Esophagus squamous epithelium (tissue), 5 donors: Measurements from ENCODE around the gene IFI27L2. TPM values are rescaled to one million over a fixed set of nuclear protein-coding genes. Genes with fewer than 3 reads are reported as not detected.

Experiments used
- DNase-seq: peaks from one replicate; lab custom pipeline; 2025; lab: John Stamatoyannopoulos, UW
- H3K27ac ChIP-seq, 4 donors: fragments of 200-600 bp; sonication (generic); one replicate each; pipeline ENCODE4 v1.5.1; 2016 to 2019; ENCODE audit warnings: mild to moderate bottlenecking in 1 of 4
- H3K27me3 ChIP-seq, 4 donors: fragments of 200-600 bp; sonication (generic); 1 replicate in 3 of 4; 2 replicates in 1 of 4; pipeline versions ENCODE4 v1.5.1 to v1.6.0; 2017 to 2021; ENCODE audit warnings: antibody characterized with exemption in 1 of 4
- H3K36me3 ChIP-seq, 3 donors: fragments of 200-600 bp; sonication (generic); one replicate each; pipeline ENCODE4 v1.5.1; 2016 to 2019
- H3K4me1 ChIP-seq, 3 donors: fragments of 200-600 bp; sonication (generic); one replicate each; pipeline ENCODE4 v1.5.1; 2017 to 2019
- H3K4me3 ChIP-seq, 4 donors: fragments of 200-600 bp; sonication (generic); 1 replicate in 3 of 4; 2 replicates in 1 of 4; pipeline ENCODE4 v1.5.1; 2016 to 2019; ENCODE audit warnings: mild to moderate bottlenecking in 2 of 4, moderate library complexity in 1 of 4
- H3K9me3 ChIP-seq, 3 donors: fragments of 200-600 bp; sonication (generic); one replicate each; pipeline ENCODE4 v1.5.1; 2016 to 2019
- POLR2A ChIP-seq, 4 donors: fragments of 450-650 bp; IDR thresholded peaks; one replicate each; pipeline ENCODE4 v1.6.1; 2017; ENCODE audit warnings: antibody characterized with exemption in 4 of 4, mild to moderate bottlenecking in 4 of 4, moderate library complexity in 3 of 4
- whole genome bisulfite sequencing, 2 donors: methylation state at CpG; one replicate each; pipeline ENCODE4 v1.1.5; 2018; 5-methylcytosine and 5-hydroxymethylcytosine counted together
- intact Hi-C: fragments of 100-400 bp; cut with DNase I; formaldehyde crosslinking; loops from one replicate; pipeline ENCODE4 v1.15.0; 2022
- total RNA-seq, 4 donors: library from RNA; depleted of rRNA; stranded (reverse); fragments of >200 nt; gene quantifications; one replicate each; pipeline ENCODE4 v1.1.0, GENCODE V29; 2016
- TF ChIP-seq, protein P1 (sequence below), 6 experiments: fragments of 450-650 bp in 4 of 6; fragments of 200-600 bp in 2 of 6; sonication (generic) in 2 of 6; IDR thresholded peaks; one replicate each; pipeline ENCODE4 v1.5.1; 2016 to 2019; ENCODE audit warnings: antibody characterized with exemption in 6 of 6, mild to moderate bottlenecking in 4 of 6, moderate library complexity in 4 of 6
- donor health status: DM: yes; HTN: yes; CAD: no.

The IFI27L2 gene
- total RNA-seq, 4 donors from 2014 or later: 50.6 to 97.1 (median 66.0) TPM

DNA sequence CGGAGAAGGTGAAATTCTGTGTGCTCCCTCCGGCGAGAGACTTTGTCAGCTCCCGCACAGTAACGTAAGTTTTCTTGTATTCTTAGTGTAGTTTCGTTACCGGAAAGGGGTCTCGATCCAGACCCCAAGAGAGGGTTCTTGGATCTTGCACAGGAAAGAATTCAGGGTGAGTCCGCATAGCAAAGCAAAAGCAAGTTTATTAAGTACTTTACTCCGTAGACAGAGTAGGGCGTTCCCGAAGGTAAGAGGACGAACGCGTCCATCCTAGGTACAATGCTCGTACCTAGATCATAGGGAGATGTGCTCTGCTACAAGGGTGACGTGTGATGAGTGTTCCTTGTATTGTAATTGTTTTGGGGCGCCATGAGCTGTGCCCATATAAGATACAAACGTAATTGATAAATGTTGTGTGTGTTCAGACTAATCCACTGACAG is 48.0 kb downstream of the IFI27L2 start:
- WGBS, 2 donors: 0 to 2% methylated on average over 11 to 19 of the region's 19 CpGs
- no peak for DNase-seq
- intact Hi-C loops: no loop called here
- Histone ChIP-seq H3K27ac (peak overlapping the region; percentile 91 to 98 (median 94)), H3K36me3 (peaks cover 0 to 23% (median 3%) of the 10 kb centered on the region in 3 donors), H3K9me3 (no peaks in the 10 kb centered on the region), H3K4me3 (peak overlapping the region; percentile 69 to 99 (median 84)), H3K27me3 (no peaks in the 10 kb centered on the region), H3K4me1 (peaks cover 17 to 50% (median 37%) of the 10 kb centered on the region in 3 donors)
- TF ChIP-seq POLR2A (IDR thresholded peaks at IDR 0.05): no peak
- TF ChIP-seq, protein P1, sequence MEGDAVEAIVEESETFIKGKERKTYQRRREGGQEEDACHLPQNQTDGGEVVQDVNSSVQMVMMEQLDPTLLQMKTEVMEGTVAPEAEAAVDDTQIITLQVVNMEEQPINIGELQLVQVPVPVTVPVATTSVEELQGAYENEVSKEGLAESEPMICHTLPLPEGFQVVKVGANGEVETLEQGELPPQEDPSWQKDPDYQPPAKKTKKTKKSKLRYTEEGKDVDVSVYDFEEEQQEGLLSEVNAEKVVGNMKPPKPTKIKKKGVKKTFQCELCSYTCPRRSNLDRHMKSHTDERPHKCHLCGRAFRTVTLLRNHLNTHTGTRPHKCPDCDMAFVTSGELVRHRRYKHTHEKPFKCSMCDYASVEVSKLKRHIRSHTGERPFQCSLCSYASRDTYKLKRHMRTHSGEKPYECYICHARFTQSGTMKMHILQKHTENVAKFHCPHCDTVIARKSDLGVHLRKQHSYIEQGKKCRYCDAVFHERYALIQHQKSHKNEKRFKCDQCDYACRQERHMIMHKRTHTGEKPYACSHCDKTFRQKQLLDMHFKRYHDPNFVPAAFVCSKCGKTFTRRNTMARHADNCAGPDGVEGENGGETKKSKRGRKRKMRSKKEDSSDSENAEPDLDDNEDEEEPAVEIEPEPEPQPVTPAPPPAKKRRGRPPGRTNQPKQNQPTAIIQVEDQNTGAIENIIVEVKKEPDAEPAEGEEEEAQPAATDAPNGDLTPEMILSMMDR (IDR thresholded peaks at IDR 0.05): no peak

DNA sequence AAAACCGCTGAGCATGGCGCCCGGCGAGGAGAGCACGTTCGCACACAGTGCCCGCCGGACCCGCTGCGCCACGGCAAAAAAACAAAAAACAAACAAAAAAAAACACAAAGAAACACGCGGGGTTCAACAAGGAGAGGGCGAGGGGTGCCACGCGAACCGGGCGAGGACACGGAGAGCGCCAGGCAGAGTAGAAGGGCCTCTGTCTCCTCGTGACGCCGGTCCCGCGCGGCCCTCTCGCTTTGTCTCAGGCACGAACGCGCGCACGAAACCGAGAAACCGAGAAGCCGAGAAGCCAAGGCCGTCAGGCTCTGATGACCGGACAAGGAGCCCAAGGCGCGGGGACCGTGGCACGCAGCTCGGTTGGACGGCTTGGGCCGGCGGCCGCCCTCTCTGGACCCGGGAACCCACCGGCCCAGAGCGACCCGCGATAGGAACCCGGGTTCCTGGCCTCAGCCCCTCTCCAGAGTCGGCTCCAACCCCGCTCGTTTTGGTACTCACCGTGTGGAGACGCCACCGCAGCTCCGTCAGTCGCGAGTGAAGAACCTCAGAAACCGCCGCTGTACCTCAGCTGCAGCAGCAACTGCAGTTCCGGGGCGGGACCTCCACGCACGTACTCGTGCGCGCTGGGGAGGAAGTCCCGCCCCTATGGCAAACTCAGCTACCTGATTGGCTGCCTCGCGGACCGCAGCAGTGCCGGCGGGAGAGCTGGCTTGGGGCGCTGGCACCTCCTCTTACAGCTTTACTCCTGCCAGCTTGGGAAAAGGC is 48.6 kb downstream of the IFI27L2 start, which contains the start of the genes DDX24 and IFI27L1:
TSS of gene DDX24 (minus strand) at position 582 of the 765 bp plus-strand sequence. CDS start 1,460 bp downstream, outside the sequence.
TSS of gene IFI27L1 (plus strand) at position 690 of the 765 bp plus-strand sequence. CDS start 15,628 bp downstream, outside the sequence.
- Histone ChIP-seq H3K4me1 (peaks cover 17 to 56% (median 42%) of the 10 kb centered on the region in 3 donors), H3K9me3 (no peaks in the 10 kb centered on the region), H3K27ac (peak within 1 kb of the TSS; percentile 91 to 98 (median 94)), H3K27me3 (no peaks in the 10 kb centered on the region), H3K36me3 (peaks cover 0 to 28% (median 3%) of the 10 kb centered on the region in 3 donors), H3K4me3 (peak within 1 kb of the TSS; percentile 69 to 99 (median 84))
- WGBS, 2 donors: 0% methylated on average over 30 to 34 of the region's 77 CpGs
- intact Hi-C loops: no loop called here
- DNase-seq: peak; percentile 70
- TF ChIP-seq, protein P1 (IDR thresholded peaks at IDR 0.05): peak in 1 of 6 experiments; percentile 15
- peak in 3 of 4 donors; percentile 91 to 99 (median 97) for TF ChIP-seq POLR2A (IDR thresholded peaks at IDR 0.05)

DNA sequence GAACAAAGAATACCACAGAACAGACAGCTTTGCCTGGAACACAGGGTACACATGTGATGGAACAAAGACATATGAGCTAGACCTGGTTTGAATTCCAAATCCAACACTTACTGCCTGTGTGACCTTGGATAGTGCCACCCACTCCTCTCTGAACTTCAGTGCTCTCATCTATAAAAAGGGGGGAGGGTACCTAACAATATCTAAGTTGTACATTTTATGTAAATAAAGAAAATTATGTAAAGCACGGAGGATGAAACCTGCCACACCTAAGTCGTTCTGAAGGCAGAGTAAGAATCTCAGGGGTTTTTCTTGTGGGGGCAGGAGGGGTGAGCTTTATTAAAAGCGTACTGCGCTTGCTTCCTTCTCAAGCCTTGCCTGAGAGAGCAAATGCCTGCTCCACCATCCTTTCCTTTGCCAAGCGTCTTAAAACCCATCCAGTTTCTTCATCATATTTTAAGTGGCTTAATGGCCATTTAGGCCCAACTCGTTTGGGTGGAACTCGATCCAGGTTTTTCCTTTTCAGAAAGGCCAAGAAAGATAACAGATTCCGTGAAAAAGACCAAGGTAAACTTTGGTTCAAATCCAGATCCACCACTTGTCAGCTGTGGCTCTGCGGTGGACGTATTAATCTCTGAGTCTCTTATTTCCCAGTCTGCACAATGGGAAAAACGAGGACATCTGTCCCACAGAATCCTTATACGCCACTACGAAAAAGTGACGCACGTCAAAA is 49.3 kb downstream of the IFI27L2 start:
- Histone ChIP-seq H3K9me3 (peaks cover 0 to 4% (median 0%) of the 10 kb centered on the region in 3 donors), H3K27ac (peak overlapping the region; percentile 91 to 98 (median 94)), H3K4me1 (peaks cover 17 to 59% (median 42%) of the 10 kb centered on the region in 3 donors), H3K27me3 (no peaks in the 10 kb centered on the region), H3K36me3 (peaks cover 0 to 29% (median 3%) of the 10 kb centered on the region in 3 donors), H3K4me3 (peak overlapping the region; percentile 69 to 99 (median 84))
- WGBS, 2 donors: 1 to 3% methylated on average over 14 to 15 of the region's 15 CpGs
- no peak for DNase-seq
- TF ChIP-seq, protein P1 (IDR thresholded peaks at IDR 0.05): no peak
- TF ChIP-seq POLR2A (IDR thresholded peaks at IDR 0.05): no peak
- intact Hi-C loops: no loop called here

DNA sequence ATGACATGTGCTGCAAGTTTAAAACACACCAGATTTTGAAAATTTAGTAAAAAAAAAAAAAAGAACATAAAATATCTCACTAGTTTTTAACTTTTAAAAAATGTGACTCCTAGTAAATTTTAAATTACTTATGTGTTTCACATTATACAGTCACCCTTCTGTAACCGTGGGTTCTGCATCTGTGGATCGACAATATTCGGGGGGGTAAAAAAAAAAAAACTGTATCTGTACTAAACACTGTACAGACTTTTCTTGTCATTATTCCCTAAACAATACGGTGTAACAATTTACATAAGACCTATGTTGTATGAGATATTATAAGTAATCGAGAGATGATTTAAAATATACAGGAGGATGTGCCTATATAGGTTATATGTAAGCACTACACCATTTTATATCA is 51.6 kb downstream of the IFI27L2 start:
- H3K4me1 ChIP-seq: peaks cover 17 to 63% (median 42%) of the 10 kb centered on the region in 3 donors
- no peaks in the 10 kb centered on the region for H3K27me3 ChIP-seq
- H3K4me3 ChIP-seq: peak overlapping the region in 2 of 4 donors; percentile 69 to 99
- TF ChIP-seq, protein P1 (IDR thresholded peaks at IDR 0.05): no peak
- no peak for TF ChIP-seq POLR2A (IDR thresholded peaks at IDR 0.05)
- DNase-seq: no peak
- 71 to 78% methylated on average over 5 of the region's 5 CpGs for WGBS, 2 donors
- H3K36me3 ChIP-seq: peaks cover 0 to 44% (median 3%) of the 10 kb centered on the region in 3 donors
- intact Hi-C loops: no loop called here
- H3K9me3 ChIP-seq: peaks cover 0 to 8% (median 6%) of the 10 kb centered on the region in 3 donors
- peak overlapping the region in 1 of 4 donors; percentile 96 for H3K27ac ChIP-seq

Other genes starting within 250 kb of the IFI27L2 start
- gene FAM181A, start 202.3 kb downstream of the IFI27L2 start, total RNA-seq: not detected
- gene ASB2, start 153.0 kb downstream of the IFI27L2 start, total RNA-seq: 1 to 10 TPM in 3 of 4 donors, under 1 TPM in 1; 0.83 to 8.8 (median 3.7) TPM
- not detected for gene CCDC197, start 132.3 kb downstream of the IFI27L2 start, total RNA-seq
- gene OTUB2, start 103.3 kb downstream of the IFI27L2 start, total RNA-seq: 10 to 100 TPM in 1 of 4 donors, 1 to 10 TPM in 3; 2.1 to 10.3 (median 7.4) TPM
- gene DDX24, start 48.4 kb downstream of the IFI27L2 start, total RNA-seq: 100 to 1,000 TPM in 1 of 4 donors, 10 to 100 TPM in 3; 63.9 to 114 (median 71.9) TPM
- gene IFI27L1, start 48.3 kb downstream of the IFI27L2 start, total RNA-seq: 10 to 100 TPM in 1 of 4 donors, 1 to 10 TPM in 3; 1.9 to 12.5 (median 8.6) TPM
- gene IFI27, start 18.9 kb downstream of the IFI27L2 start, total RNA-seq: 100 to 1,000 TPM in 3 of 4 donors, 10 to 100 TPM in 1; 39.5 to 958 (median 291) TPM
- gene PPP4R4, start 44.7 kb upstream of the IFI27L2 start, total RNA-seq: 1 to 10 TPM in 1 of 4 donors, under 1 TPM in 3; 0.08 to 1.7 (median 0.48) TPM
- not detected for gene SERPINA10, start 163.7 kb upstream of the IFI27L2 start, total RNA-seq
- gene SERPINA6, start 193.7 kb upstream of the IFI27L2 start, total RNA-seq: not detected
- not detected for gene SERPINA2, start 237.1 kb upstream of the IFI27L2 start, total RNA-seq